Bone marrow (tissue), 2 donors: Measurements from ENCODE around the gene TACR2.

Experiments
- DNase-seq, 2 donors: peaks; one replicate each; lab custom pipeline; 2025; lab: John Stamatoyannopoulos, UW

TACR2 gene

DNA sequence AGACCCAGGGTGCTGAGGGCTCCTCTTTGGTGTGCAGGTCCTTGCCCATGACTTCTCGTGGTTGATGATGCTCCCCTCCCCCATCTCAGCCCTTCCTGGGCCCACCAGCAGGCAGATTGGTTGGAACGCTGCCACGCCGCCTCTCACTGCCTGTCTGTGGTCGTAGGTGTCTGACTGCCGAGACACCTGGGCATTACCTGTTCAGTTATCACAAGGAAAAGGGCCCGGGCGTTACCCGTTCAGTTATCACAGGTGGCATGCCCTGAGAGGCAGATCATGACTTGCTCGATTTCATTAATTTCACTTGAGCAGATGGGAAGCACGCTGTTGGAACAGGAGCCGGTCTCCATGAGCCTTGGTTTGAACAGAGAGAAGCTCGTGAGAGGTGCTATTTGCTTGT lies 42.5 kb downstream of the TACR2 start:
- no peak for DNase-seq

DNA sequence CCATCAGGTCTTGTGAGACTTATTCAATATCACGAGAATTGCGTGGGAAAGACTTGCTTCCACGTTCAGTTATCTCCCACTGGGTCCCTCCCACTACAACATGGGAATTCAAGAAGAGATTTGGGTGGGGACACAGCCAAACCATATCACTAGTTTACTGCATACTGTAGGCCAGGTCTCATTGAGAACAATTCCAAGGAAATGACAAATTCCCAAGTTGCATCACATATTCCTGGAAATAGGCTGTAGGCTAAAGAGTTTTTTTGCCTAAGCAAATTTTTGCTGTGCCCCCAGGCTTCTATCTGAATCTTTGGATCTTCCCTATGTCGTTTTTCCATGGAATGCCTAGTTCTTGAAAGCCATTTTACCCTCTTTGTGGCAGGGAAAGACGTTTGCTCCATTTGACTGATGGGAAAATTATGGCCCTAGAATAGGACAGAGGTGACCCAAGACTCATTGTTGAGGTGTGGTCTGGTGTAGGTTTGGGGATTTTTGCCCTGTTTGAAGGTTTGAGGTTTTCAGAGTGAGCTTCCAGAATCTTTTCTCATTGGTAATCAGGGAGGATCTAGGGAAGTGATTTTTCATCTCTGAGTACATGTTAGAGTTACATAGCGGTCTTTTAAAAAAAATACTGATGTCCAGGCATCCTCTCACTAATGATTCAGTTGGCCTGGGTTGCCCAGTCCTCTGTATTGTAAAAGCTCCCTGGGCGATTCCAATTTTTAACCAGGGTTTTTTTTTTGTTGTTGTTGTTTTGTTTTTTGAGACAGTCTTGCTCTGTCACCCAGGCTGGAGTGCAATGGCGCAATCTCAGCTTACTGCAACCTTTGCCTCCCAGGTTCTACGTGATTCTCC lies 44.4 kb downstream of the TACR2 start:
- DNase-seq: no peak

DNA sequence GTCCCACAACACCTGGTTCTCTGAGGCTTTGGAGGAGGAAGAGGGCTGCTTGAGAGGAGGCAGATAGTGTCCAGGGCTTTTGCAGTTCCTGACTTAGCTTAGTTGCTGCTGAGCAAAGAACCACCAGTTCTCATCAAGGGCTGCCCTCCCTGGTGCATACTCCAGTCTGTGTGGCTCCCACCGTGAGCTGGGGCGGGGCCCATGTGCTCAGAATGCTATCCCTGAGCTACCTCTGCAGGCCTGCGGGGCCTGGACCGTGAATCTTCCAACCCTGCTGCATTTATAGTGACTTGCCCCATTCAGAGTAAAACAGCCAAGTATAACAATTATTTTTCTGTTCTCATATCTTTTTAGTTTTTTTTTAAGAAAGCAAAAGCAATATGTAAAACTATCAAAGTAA lies 49.2 kb downstream of the TACR2 start:
- DNase-seq: no peak

DNA sequence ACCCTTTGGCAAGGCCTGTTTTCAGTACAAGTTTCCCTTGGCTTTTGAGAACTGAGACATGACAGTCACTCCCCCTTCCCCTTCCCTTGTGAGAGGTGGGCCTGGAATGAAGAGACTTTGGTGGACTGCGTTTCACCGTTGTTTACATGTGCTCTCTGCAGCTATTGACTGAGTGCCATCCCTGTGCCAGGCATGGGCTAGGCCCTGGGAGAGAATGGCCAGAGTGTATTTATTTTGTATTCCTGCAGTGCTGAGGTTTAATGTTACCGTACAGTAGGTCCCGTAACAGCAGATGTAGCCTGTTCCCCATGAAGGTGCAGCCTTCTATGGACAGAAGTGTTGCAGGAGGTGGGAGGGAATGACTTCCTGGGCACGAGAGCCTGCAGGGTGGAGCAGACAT lies 50.0 kb downstream of the TACR2 start:
- DNase-seq: no peak

GRCh38 chr10:69364232-69364940 lies 52.3 kb downstream of the TACR2 start:
- no peak for DNase-seq

- DNase-seq: no peak
These were observed 53.1 kb downstream of the TACR2 start for GRCh38 chr10:69363666-69364065.

DNA sequence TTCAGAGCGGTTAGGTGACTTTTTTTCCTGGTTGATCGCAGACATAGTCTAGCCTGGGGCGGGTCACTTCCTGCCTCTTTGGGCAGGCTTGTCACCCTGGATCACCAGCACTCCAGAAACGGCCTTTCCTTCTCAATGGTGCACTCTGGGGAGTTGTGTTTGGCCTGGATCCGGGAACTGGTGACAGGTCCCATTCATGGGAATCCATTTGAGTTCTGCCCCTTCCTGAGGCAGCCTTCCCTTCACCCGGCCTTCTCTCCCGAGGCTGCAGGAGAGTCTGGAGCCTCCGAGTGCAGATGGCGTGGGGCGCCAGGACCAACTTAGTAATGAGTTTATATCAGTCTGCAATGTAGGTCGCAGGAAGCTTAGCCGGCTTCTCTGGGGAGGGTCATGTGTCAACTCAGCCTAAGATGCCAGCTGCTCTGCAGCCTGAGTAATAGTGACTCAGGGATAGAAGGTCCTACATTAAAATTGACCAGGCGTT lies 54.2 kb downstream of the TACR2 start:
- no peak for DNase-seq

- no peak for DNase-seq
These were observed 55.5 kb downstream of the TACR2 start for GRCh38 chr10:69361303-69361614.

GRCh38 chr10:69360485-69361302 lies 56.0 kb downstream of the TACR2 start:
- DNase-seq: no peak

DNA sequence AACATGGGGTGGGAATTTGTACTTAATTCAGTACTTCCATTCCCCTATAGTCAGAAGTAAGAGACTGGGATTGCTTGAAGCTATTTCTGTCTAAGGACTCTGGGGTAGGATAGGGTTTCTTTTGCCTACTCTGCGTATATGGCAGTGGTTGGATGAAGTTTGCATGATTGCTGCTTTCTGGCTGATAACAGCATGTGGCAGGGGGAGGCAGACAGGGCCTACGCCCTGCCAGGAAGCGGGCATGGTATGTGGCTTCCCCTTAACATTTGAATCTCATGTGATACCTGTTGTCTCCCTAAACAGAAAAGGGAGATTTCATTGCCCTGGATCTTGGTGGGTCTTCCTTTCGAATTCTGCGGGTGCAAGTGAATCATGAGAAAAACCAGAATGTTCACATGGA lies 57.1 kb downstream of the TACR2 start:
- no peak for DNase-seq

DNA sequence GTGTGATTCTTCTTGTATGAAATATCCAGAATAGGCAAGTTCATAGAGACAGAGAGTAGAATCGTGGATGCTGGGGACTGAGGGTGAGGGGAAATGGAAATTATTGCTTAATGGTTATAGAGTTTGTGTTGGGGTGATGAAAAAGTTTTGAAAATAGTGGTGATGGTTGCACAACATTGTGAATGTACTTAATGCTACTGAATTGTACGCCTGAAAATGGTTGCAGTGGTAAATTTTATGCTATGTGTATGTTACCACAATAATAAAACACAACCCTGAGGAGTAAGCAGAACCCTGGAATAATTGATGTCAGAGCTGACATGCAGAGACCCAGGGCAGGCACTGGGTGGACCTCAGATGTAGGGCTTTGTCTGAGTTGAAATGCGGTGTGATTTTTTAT lies 57.6 kb downstream of the TACR2 start:
- no peak for DNase-seq

GRCh38 chr10:69358148-69358795 lies 58.4 kb downstream of the TACR2 start:
- DNase-seq: no peak

DNA sequence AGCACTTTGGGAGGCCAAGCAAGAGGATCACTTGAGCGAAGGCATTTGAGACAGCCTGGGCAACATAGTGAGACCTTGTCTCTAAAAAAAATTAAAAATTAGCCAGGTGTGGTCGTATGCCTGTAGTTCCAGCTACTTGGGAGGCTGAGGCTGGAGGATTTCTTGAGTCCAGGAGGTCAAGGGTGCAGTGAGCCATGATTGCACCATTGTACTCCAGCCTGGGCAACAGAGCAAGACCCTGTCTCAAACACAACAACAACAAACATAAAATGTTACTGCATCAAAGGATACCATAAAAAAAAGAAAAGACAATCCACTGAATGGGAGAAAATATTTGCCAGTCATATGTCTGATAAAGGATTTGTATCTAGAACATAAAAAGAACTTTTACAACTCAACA lies 60.5 kb downstream of the TACR2 start:
- no peak for DNase-seq

DNA sequence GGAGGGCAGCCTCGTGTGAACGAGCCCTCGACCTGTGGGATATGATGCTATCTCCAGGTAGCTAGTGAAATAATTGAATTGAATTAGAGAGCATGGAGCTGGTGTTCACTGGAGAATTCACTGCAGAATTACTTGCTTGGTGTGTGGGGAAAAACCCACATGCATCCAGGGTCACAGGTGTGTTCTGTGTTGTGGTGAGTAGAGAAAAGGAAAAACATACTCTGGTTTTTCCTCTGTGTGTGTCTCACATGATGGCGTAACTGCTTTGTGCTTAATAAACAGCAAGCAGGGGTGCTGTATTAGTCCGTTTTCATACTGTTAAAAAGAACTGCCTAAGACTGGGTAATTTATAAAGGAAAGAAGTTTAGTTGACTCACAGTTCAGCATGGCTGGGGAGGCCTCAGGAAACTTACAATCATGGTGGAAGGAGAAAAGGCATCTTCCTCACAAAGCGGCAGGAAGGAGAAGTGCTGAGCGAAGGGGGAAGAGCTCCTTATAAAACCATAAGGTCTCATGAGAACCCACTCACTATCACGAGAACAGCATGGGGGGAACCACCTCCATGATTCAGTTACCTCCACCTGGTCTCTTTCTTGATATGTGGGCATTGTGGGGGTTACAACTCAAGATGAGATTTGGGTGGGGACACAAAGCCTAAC lies 62.6 kb downstream of the TACR2 start:
- DNase-seq: no peak
